Coronary artery (tissue), 2 donors: ENCODE data around the gene DNAJC18.

Experiments used
- DNase-seq: peaks from one replicate; pipeline ENCODE4 v3.0.0-alpha.2; 2017; ENCODE audit warnings: low spot score
- H3K27ac ChIP-seq, 2 donors: fragments of 200-600 bp; sonication (generic); one replicate each; pipeline ENCODE4 v1.5.1; 2016 to 2019
- H3K4me3 ChIP-seq: fragments of 200-600 bp; sonication (generic); 2 replicates; pipeline ENCODE4 v1.5.1; 2016; ENCODE audit warnings: mild to moderate bottlenecking, moderate library complexity
- CTCF ChIP-seq: fragments of 200-600 bp; sonication (generic); IDR thresholded peaks from one replicate; pipeline ENCODE4 v1.5.1; 2019; ENCODE audit warnings: antibody characterized with exemption

DNAJC18 gene

GRCh38 chr5:139399501-139400121, 39.7 kb downstream of the DNAJC18 start:
- no peak overlapping the region for H3K4me3 ChIP-seq
- DNase-seq = no peak
- H3K27ac ChIP-seq = no peak overlapping the region
- TF ChIP-seq CTCF = no peak

DNA sequence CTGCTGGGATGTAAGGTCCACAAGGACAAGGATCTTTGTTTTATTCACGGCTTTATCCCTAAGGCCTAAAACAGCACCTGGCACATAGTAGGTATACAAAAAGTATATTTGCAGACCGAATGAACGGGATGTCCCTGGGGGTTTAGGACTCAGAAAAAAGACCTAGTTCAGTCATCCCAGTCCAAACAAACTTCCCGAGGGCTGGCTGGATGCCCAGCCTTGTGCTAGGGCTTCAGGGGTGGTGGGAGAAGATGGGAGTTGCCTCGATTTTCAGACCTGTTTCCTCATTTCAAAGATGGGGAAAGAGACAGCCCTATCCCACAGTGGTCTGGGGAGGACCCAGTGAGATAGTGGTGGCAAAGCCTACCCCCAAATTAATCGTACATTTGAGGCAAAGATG, 41.4 kb downstream of the DNAJC18 start:
- TF ChIP-seq CTCF = no peak
- DNase-seq = no peak
- Histone ChIP-seq H3K27ac (no peak overlapping the region), H3K4me3 (no peak overlapping the region)

DNA sequence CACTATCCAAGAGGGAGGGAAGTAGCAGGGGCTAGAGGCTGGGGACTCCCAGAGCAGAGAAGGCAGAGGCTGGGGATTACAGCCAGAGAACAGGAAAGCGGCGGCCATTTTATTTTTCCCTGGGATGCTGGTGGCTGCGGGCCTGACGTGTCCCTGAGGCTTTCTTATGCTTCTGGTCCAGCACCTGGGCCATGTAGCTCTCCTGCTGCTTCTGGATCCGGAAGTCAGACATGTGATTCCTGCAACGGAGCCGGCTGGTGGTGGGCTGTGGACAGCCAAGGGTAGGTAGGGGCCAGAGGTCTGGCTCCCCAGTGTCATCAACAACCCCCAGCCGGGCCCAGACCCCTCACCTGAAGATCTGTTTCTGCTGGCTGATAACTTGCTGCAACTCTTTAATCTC, 42.6 kb downstream of the DNAJC18 start:
- no peak overlapping the region for H3K27ac ChIP-seq
- no peak overlapping the region for H3K4me3 ChIP-seq
- no peak for TF ChIP-seq CTCF
- DNase-seq = no peak

GRCh38 chr5:139395844-139396640, 43.3 kb downstream of the DNAJC18 start:
- DNase-seq = no peak
- no peak overlapping the region for H3K4me3 ChIP-seq
- H3K27ac ChIP-seq = no peak overlapping the region
- no peak for TF ChIP-seq CTCF

GRCh38 chr5:139394654-139395566, 44.4 kb downstream of the DNAJC18 start, which contains the start of gene PROB1:
TSS of gene PROB1 (minus strand) at chr5:139395104. CDS start at chr5:139395081, 23 bp downstream.
- H3K27ac ChIP-seq = peak within 1 kb of the TSS; percentile 40 to 86
- DNase-seq = no peak
- H3K4me3 ChIP-seq = peak within 1 kb of the TSS; percentile 75
- no peak for TF ChIP-seq CTCF

GRCh38 chr5:139394123-139394653, 45.1 kb downstream of the DNAJC18 start:
- H3K4me3 ChIP-seq = peak overlapping the region; percentile 75
- TF ChIP-seq CTCF = peak; percentile 20
- peak overlapping the region; percentile 40 to 86 for H3K27ac ChIP-seq
- DNase-seq = no peak
